DMS114 treated with DMSO at 0.1 percent for 48 hours (cell line): ENCODE data around the gene RAB1B.
"Not testable (repeated sequence)": the region's sequence is repeated elsewhere in the genome, so short reads cannot be mapped to it uniquely, and the experiment has no call there.

Experiments
- DNase-seq: peaks from one replicate; lab custom pipeline; 2025; ENCODE audit not compliant: unreplicated experiment; lab: John Stamatoyannopoulos, UW

RAB1B gene

DNA sequence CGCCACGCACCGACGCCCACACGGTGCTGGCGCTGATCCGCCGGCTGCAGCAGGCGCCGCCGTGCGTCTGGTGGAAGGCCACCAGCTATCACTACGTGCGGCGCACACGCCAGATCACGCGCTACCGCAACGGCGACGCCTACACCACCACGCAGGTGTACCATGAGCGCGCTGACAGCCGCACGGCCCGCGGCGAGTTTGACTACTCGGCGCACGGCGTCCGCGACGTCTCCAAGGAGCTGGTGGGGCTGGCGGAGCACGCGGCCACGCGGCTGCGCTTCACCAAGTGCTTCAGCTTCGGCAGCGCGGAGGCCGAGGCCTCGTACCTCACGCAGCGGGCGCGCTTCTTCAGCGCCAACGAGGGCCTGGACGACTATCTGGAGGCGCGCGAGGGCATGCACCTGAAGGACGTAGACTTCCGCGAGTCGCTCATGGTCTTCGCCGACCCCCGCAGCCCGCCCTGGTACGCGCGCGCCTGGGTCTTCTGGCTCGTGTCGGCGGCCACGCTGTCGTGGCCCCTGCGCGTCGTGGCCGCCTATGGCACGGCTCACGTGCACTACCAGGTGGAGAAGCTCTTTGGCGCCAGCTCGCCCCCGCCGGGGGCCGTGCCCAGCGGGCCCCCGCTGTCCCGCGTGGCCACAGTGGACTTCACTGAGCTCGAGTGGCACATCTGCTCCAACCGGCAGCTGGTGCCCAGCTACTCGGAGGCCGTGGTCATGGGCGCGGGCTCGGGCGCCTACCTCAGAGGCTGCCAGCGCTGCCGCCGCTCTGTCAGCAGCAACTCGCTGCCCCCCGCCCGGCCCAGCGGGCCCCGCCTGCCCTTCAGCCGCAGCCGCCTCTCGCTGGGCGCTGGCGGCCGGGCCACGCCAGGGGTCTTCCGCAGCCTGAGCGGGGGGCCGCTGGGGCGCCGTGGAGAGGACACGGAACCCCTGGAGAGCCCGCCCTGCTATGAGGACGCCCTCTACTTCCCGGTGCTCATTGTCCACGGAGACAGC lies 26.5 kb downstream of the RAB1B start:
- DNase-seq = no peak

GRCh38 chr11:66297610-66298009 lies 29.2 kb downstream of the RAB1B start:
- no peak for DNase-seq

GRCh38 chr11:66299186-66299585 lies 30.7 kb downstream of the RAB1B start:
- DNase-seq = no peak

- no peak for DNase-seq
These were observed 34.2 kb downstream of the RAB1B start for GRCh38 chr11:66302656-66303055.

GRCh38 chr11:66309475-66309874 lies 41.0 kb downstream of the RAB1B start:
- DNase-seq = no peak

DNA sequence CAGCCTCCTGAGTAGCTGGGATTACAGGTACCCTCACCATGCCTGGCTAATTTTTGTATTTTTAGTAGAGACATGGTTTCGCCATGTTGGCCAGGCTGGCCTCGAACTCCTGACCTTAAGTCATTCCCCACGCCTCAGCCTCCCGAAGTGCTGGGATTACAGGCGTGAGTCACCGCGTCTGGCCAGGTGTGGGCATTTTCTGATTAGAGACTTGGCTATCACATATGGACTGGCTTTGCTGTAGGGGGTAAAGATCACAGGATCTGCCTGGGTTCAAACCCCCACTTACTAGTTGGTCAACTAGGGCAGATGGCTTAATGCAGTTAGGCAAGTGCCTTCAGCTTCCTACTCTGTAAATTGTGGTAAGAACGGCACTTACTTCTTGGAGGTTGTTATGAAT lies 41.9 kb downstream of the RAB1B start:
- DNase-seq = no peak

- not testable (repeated sequence) for DNase-seq
These were observed 42.5 kb downstream of the RAB1B start for GRCh38 chr11:66310803-66311440.

DNA sequence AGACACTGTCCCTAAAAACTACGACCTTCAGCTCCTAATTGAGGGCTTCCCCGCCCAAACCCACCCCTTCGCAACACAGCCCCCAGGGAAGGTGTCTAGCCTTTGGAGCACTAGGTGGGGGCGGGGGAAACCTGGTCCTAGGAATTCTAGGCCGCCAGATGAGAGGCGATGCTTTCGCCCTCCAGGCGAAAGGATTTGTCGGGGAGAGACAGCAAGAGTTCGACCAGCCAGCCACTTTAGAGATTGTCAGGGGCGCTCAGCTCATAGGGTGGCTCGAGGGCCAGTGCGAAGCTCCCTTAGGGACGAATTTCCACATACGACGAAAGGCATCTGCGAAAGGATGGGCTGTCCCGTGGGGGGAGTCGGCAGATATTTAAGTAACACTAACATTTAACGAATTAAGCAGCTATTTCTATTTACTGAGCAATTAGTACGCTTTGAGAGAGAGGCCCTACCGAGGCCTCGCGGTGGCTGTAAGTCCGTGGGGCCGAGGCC lies 43.1 kb downstream of the RAB1B start:
- peak; percentile 87 for DNase-seq

GRCh38 chr11:66311965-66312548 lies 43.6 kb downstream of the RAB1B start:
- DNase-seq = peak; percentile 91

DNA sequence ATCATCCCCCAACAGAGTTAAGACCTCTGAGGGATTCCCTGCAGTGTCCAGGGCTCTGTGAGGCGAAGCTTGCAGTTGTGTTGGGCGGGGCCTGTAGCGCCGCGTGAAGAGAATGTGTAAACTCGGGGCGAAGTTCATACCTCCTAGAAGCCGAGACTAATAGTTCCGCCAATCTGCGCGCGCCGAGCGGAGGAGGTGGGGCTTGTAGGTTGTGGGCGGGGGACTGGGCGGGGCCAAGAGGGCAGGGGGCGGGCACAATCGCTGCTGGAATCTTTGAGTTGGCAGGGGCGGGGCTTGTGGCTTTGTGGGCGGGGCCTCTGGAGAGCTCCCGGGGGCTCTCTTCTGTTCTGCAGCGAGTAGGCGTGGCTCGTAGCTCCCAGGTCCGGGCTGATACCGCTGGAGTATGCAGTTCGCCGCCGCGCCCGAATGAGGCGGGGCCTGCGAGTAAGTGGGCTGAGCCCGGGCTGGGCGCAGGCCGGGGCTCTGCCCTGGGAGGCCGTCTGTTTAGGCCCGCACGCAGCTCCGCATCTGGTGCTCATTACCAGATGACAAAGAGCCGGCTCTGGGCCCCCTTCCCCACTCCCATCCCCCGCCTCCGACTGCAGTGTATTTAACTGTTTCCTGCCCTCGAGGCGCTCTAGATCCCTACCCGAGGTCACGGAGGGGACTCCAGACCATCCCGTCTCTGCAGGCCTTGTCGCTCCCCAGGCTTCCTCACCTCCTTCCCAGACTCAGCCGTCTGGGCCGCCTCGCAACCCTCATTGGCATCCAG lies 44.3 kb downstream of the RAB1B start:
- DNase-seq = peak; percentile 93

DNA sequence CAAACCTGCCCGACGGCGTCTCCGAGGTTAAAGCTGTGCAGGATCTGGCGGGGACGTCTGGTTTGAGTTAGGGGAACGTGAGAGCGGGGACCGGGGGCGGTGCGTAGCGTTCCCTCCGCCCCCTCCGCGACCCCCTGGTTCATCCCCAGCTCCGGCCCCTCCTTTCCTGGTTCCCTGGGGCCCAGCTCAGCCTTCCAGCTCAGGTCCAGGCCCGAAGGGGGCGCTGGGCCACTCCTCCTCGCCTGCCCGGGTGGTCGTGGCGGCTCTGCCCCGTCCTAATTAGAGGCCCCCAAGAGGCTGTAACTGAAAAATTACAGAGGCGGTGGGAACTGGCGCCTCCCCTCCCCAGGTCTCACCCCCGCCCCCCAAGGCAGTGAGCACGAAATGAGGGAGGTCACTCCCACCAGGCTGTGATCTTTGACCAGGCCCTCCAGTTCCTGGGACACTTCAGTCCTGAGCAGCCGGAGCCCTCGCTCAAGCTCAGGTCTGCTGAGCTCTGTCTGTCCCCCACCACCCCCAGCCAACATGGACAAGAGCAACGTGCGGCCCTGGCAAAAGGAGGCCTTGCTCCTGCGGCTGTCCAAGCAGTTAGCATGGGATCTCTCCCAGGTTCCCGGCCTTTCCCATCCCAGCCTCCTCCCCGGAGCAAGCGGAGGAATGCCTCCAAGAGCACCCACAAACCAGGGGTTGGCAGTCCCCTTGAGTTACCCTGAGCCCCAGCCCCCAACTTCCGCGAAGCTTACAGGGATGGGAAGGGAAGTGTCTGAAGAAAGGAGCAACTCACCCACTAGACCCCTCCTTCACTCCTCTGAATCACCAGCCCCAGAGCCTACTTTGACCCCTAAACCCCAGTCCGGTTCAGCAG lies 45.1 kb downstream of the RAB1B start:
- DNase-seq = no peak

GRCh38 chr11:66314186-66314501 lies 45.7 kb downstream of the RAB1B start:
- no peak for DNase-seq

GRCh38 chr11:66314561-66315497 lies 46.4 kb downstream of the RAB1B start:
- DNase-seq = no peak

DNA sequence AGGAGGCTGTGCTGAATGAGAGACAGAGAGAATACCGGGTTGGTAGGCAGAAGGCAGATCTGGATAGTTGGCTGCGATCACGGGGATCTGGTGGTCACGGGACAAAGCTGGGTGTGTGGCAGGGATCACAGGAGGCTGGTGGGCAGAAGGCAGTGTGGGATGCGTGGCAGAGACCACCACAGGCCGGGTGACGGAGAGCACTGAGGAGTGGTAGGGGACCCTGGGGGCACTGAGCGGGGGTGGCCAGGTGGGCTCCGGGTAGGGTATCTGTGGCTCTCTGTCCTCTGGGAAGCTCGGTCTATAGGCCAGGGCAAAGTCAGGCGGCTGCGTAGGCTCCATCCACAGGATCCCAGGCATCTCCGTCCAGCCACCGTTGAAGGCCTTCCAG lies 47.1 kb downstream of the RAB1B start:
- no peak for DNase-seq

DNA sequence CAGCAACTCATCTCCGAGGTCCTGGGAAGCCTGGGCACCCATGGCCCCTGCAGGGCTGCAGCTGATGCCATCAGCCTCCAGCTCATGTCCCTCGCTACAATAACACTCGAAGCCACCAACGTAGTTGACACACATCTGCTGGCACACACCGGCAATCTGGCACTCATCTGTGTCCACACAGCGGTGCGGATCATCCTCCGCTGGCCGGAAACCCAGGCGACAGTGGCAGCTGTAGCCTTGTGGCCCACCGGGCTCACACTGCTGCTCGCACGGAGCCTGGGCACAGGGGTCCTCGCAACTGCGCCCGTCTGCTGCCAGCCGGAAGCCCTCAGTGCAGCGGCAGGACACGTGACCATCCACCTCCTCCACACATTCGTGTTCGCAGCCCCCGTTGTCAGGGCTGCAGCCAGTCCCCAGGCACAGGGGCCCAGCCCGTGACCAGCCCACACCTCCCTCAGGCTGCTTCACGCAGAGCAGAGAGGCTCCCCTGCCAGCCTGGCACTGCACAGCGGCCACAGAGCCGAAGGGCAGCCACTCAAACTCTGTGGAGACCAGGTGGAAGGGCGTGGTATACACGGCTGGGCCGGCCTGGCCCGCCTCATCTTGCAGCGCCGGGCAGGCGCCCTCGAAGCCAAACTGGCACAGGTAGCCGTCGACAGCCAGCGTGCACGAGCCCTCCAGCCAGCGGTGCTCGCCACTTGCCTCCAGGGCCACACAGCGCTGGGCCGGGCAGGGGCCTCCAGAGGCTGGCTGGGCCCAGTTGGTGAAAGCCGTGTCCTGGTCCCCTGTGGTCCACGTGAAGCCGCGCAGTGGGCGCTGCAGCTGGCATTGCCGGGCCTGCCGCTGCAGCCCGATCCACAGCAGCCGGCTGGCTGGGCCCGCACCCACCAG lies 47.7 kb downstream of the RAB1B start:
- DNase-seq = no peak

GRCh38 chr11:66316849-66317251 lies 48.4 kb downstream of the RAB1B start, which contains the start of gene CD248:
Gene CD248, minus strand, starts transcription at chr11:66317044. Its CDS starts 17 bp downstream, at chr11:66317027.
- no peak for DNase-seq

GRCh38 chr11:66317322-66317722 lies 48.9 kb downstream of the RAB1B start:
- no peak for DNase-seq
